ENCODE measurements around the gene DCBLD2.
A peak's percentile ranks its signal among the peaks of the same experiment; 100 is the strongest.

DCBLD2 gene

DNA sequence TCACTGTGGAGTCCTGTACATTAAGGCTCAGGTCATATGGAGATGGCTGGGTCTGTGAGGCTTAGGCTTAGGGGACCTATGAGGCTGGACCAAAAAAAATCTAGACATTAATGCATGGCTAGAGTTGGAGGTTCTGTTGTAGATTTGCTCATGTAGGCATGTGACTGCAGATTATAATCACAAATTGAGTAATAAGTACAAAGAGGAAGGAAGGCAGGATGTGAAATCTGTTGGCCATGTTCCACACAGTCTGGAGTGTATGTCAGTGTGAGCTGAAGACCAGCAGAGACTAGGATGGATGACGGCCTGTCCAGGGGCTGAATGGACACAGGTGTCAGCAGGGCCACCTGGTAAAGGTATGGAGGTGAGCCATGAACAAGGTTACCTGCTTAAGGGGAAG is 138.4 kb downstream of the DCBLD2 start, which contains the start of gene ST3GAL6:
ST3GAL6 (plus strand) TSS at position 265 of the 400 bp plus-strand sequence. CDS start 5,101 bp downstream, outside the sequence.
- H3K36me3 ChIP-seq (ENCODE audit: control insufficient read depth, insufficient read depth, low read length), result 0 out of 2 replicates have a peak, but pooled peaks cover 1% of the 10 kb centered on the region
- TF ChIP-seq, protein P1, sequence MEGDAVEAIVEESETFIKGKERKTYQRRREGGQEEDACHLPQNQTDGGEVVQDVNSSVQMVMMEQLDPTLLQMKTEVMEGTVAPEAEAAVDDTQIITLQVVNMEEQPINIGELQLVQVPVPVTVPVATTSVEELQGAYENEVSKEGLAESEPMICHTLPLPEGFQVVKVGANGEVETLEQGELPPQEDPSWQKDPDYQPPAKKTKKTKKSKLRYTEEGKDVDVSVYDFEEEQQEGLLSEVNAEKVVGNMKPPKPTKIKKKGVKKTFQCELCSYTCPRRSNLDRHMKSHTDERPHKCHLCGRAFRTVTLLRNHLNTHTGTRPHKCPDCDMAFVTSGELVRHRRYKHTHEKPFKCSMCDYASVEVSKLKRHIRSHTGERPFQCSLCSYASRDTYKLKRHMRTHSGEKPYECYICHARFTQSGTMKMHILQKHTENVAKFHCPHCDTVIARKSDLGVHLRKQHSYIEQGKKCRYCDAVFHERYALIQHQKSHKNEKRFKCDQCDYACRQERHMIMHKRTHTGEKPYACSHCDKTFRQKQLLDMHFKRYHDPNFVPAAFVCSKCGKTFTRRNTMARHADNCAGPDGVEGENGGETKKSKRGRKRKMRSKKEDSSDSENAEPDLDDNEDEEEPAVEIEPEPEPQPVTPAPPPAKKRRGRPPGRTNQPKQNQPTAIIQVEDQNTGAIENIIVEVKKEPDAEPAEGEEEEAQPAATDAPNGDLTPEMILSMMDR (IDR thresholded peaks at IDR 0.05; ENCODE audit: insufficient read depth, low read length, poor library complexity, severe bottlenecking), result no peak
- H3K4me3 ChIP-seq (replicated peaks; ENCODE audit: low read depth, low read length), result peak within 1 kb of the TSS; percentile 37
- DNase-seq (ENCODE audit: extremely low read depth, insufficient read length), result peak; percentile 56
- no peaks in the 10 kb centered on the region for H3K27me3 ChIP-seq (replicated peaks; ENCODE audit: control insufficient read depth, insufficient read depth, low read length)

DNA sequence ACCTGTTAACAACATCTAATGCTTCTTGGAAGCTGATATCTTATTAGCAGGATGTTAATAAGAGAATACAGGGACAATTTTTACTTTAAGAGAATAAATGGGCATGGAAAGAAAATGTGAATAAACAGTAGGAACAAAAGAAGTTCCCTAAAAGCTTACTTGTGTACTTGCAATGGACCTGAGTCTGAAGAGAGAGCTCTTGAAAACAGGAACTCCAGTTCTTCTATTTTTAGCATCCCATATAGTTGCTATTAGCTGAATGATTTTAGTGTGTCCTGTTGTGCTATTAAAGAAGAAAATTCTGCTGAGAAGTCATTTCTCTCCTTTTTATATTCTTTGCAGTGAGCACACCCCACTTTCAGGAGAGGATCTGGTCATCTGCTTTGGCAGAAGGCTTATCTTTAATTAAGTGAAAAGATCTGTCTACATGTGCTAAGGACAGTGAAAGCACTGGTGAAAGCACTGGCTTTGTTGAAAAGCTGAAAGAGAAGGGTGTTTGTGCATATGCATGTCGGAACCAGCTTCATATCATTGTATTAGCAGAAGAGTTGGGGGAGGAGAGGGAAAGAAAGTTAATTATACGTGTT is 139.8 kb downstream of the DCBLD2 start:
- Histone ChIP-seq H3K36me3 (ENCODE audit: control insufficient read depth, insufficient read depth, low read length) (0 out of 2 replicates have a peak, but pooled peaks cover 1% of the 10 kb centered on the region), H3K27me3 (replicated peaks; ENCODE audit: control insufficient read depth, insufficient read depth, low read length) (no peaks in the 10 kb centered on the region), H3K4me3 (replicated peaks; ENCODE audit: low read depth, low read length) (no peak overlapping the region)
- DNase-seq (ENCODE audit: extremely low read depth, insufficient read length), result peak; percentile 39
- TF ChIP-seq, protein P1 (IDR thresholded peaks at IDR 0.05; ENCODE audit: insufficient read depth, low read length, poor library complexity, severe bottlenecking), result no peak

DNA sequence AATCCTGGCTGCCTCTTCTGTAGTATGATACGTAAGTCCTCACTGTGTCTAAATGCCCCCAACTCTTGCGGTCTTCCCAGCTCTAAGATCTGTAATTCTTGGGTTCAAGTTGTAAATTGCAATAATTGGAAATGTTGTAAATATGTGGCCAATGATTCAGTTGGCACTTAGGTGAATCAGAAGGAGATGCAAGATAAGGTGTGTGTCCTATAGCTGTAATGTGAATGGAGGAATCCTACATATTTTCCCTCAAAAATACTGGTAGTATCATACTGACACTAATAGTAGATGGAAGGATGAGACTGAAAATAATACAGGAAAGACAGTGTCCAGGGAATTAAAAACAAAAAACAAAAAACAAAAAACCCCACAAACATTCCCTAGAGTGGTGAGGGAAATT is 141.9 kb downstream of the DCBLD2 start:
- TF ChIP-seq, protein P1 (IDR thresholded peaks at IDR 0.05; ENCODE audit: insufficient read depth, low read length, poor library complexity, severe bottlenecking), result no peak
- no peak for DNase-seq (ENCODE audit: extremely low read depth, insufficient read length)
- no peak overlapping the region for H3K4me3 ChIP-seq (replicated peaks; ENCODE audit: low read depth, low read length)
- H3K36me3 ChIP-seq (ENCODE audit: control insufficient read depth, insufficient read depth, low read length), result 0 out of 2 replicates have a peak, but pooled peaks cover 1% of the 10 kb centered on the region
- no peaks in the 10 kb centered on the region for H3K27me3 ChIP-seq (replicated peaks; ENCODE audit: control insufficient read depth, insufficient read depth, low read length)

DNA sequence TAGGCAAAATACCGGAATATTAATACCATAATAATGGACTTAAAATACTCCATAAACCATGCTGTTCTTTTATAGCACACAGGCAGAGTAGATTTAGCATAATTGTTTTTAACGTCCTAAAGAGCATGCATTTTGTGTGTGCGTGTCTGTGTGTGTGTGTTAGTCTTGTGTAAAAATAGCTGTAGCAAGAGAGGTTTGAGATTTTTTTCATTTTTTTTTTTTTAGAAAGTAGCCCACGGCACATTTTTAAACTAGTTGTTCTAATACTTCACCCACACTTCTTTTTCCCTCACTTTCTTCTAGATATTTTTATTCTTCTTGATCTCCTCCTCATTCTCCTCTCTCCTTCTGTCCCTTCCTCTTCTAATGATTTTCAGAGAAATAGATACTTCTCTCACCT is 145.9 kb downstream of the DCBLD2 start:
- TF ChIP-seq, protein P1 (IDR thresholded peaks at IDR 0.05; ENCODE audit: insufficient read depth, low read length, poor library complexity, severe bottlenecking), result no peak
- Histone ChIP-seq H3K4me3 (replicated peaks; ENCODE audit: low read depth, low read length) (no peak overlapping the region), H3K27me3 (replicated peaks; ENCODE audit: control insufficient read depth, insufficient read depth, low read length) (no peaks in the 10 kb centered on the region), H3K36me3 (ENCODE audit: control insufficient read depth, insufficient read depth, low read length) (0 out of 2 replicates have a peak, but pooled peaks cover 1% of the 10 kb centered on the region)
- DNase-seq (ENCODE audit: extremely low read depth, insufficient read length), result no peak

DNA sequence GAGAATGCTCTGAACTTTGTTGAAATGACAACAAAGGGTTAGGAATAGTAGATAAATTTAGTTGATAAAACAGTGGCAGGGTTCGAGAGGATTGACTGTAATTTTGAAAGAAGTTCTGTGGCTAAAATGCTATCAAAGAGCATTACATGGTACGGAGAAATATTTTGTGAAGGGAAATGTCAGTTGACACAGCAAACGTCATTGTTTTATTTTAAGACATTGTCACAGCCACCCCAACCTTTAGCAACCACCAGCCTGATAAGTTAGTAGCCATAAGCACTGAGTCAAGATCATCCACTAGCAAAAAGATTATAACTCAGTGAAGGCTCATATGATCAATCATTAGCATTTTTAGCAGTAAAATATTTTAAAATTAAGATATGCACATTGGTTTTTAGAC is 147.0 kb downstream of the DCBLD2 start:
- Histone ChIP-seq H3K36me3 (ENCODE audit: control insufficient read depth, insufficient read depth, low read length) (no peaks in the 10 kb centered on the region), H3K27me3 (replicated peaks; ENCODE audit: control insufficient read depth, insufficient read depth, low read length) (no peaks in the 10 kb centered on the region), H3K4me3 (replicated peaks; ENCODE audit: low read depth, low read length) (no peak overlapping the region)
- TF ChIP-seq, protein P1 (IDR thresholded peaks at IDR 0.05; ENCODE audit: insufficient read depth, low read length, poor library complexity, severe bottlenecking), result no peak
- DNase-seq (ENCODE audit: extremely low read depth, insufficient read length), result no peak
